GOT3 (cell line): ENCODE data around the gene DNAJC8.

Experiments used
- DNase-seq: peaks from one replicate; lab custom pipeline; 2025; ENCODE audit warnings: mixed read lengths; lab: John Stamatoyannopoulos, UW

Gene DNAJC8

DNA sequence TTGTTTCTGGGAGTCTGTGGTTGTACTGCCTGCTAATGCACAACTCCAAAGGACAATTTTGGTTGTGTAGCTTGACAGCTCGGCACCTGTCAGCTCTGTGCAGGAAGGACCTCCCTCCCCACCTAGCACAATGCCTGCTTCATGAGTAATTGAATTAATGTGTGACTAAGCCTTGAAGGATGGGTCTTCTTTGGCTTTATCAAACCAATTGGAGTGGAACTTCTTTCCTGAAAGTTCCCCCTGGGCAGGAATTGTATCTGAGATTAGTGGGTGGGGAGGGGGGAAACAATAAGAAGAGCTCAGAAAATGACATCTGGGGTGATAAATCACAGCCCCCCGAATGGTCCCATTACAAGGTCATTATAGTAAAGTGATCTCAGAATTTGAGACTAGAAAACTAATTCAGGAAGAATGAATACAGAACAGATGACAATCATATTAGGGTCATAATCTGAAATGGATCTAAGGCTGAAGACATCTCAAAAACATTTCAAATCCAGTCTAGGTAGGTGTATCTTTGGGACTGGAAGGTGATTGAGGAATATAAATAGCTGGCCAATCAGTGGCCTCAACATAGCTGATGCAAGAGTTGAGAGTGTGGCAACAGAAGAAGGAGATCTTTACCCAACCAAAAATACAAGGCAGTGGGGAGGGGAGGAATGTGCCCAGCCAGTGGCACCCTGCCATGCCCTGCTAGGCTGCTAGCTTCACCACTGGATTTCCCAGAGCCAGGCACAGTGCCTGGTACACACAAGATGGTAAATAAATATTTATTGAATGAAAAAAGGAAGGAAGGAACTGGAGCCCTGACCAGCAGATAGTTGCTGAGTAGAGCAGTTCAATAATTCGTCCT lies 16.4 kb upstream of the DNAJC8 start:
- no peak for DNase-seq

DNA sequence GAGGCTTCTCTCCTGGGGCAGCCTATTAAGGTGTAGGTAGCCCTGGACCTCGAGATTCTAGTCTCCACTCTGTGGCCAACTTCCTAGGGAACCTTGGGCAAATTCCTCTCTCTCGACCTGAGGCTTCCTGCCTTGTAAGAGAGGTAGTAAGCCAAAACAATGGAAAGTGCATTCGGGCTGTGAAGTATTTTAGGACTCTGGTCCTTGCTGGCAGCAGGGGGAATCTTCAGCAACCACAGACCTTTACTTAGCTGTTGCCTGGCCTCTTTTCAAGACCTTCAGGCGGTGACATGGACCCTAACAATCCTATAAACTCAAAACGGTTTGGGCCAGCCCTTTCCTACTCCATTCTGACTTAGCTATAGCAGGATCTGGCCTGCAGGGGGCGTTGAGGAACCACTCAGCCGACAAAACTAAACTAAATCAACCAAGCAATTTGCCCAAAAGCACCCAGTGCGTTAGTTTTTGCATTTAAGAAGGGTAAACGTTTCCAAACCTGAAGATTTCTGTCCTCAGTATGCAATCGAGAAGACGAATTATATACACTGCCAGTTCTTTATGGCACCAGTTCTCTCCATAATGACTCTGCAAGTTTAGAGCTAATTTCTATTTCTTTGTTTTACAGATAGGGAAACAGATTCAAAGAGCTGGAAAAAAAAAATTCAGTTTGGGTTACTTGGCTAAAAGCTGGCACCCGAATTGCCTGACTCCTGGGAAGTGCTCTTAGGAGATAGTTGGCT lies 15.6 kb upstream of the DNAJC8 start:
- DNase-seq, result peak; percentile 41

DNA sequence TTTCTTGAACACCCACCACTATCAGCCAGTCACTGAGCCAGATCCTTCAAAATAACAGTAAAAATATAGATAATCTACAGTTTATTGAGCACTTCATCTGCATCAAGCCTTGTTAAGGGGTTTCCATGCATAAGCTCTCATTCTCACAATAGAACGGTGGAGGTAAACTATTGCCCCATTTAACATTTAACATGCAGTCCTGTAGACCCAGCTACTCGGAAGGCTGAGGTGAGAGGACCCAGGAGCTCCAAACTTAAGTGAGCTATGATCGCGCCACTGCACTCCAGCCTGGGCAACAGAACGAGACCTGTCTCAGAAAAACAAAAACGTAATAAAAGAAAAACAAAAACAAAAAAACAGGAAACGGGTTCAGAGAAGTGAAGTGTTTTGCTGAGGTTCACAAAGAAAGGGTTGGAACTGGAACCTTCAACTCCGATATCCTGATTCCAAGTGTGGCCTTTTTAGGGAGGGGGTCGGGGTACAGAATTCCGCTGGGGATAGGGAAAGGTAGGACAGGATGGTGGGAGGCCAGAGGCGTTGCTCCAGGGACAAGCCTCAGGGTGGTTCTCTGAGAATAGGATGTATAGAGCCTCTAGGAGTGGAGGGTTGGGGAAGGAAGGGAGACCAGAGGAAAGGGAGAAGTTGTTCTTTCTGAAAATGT lies 14.9 kb upstream of the DNAJC8 start:
- no peak for DNase-seq

DNA sequence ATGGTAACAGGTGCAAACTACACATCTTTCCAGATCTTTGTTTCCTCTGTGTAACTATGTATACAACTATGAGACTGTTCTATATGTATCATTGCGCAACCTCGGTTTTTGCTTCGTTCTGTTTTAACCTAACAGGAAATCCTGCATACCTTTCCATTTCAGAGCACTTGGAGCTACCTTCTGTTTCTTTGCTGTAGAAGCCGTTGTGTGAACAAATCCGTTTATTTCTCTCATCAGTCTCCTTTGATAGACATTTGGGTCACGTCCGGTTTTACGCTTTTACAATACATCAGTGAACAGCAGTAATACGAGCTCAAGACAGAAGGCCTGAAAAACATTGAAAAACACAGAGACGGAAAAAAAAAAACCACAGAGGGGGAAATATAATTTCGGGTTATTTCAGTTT lies 13.6 kb upstream of the DNAJC8 start:
- DNase-seq, result no peak

DNA sequence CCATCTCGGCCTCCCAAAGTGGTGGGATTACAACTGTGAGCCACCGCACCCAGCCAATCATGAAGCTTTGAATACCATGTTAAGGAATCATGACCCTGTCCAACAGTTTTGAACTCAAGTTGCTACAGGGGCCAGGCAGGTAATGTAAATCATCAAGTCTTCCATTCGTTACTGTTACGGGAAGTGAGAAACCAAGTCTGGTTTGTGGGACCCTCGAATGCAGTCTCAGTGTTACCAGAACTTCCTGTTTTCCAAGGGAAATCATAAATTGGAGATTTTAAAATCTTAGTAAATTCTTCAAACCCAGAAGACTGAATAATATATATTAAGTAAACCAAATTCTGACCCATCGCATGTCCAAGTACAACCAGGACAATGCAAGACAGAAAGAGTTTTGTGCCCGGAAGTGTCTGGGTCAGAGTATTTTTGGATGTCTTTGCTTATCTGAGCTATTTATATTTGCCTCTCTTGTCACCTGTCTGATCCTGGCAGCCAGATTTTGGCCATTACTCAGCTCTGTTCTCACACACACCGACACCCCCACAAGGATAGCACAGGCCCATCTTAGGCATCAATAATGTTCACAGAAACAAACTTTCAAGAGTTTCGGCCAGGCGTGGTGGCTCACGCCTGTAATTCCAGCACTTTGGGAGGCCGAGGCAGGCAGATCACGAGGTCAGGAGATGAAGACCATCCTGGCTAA lies 11.9 kb upstream of the DNAJC8 start:
- DNase-seq, result no peak

DNA sequence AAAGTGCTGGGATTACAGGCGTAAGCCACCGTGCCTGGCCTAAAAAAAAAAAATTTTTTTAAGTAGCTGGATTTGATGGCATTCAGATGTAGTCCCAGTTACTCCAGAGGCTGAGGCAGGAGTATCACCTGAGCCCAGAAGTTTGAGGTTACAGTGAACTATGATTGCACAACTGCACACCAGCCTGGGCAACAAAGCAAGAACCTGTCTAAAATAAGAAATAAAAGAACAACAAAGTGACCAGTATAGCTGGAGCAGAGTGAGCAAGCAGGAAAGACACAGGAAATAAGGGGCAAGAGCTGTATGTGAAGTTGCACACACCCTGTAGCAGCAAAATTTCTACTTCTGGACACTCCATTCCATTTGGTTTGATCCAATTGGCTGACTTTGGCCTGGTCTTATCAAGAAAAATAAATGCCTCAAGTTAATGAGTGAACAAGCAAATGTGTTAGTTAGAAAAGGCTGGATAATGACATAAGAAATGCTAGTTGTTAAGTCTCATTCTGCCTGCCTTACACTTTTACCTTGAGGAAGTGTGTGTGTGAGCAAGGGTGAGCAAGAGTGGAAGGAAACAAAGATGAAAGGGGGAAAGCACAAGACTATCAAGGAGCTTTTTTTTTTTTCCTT lies 11.0 kb upstream of the DNAJC8 start:
- no peak for DNase-seq

DNA sequence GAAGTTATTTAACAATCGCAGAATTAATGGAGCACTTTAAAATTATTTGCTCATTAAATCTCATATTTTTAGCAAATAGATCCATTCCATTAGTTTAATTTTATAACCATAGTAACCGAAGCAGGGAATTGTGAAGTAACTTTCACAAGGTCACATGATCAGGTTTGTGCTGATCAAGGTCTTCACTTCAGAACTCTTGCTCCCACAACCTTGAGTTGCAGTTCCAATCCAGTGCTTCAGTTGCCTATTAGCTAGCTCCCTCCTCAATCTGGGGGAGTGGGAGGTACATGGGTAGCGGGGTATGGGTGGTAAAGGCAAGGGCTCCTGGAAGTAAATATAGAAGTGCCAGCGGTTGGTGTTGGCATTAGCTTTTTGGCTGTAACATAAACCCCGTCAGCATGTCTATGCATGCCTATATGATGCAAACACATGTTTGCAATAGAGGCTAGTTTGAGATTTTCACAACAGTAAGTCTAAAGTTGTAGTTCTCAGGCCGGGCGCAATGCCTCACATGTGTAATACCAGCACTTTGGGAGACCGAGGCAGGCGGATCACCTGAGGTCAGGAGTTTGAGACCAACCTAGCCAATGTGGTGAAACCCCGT lies 8.9 kb upstream of the DNAJC8 start:
- DNase-seq, result no peak

DNA sequence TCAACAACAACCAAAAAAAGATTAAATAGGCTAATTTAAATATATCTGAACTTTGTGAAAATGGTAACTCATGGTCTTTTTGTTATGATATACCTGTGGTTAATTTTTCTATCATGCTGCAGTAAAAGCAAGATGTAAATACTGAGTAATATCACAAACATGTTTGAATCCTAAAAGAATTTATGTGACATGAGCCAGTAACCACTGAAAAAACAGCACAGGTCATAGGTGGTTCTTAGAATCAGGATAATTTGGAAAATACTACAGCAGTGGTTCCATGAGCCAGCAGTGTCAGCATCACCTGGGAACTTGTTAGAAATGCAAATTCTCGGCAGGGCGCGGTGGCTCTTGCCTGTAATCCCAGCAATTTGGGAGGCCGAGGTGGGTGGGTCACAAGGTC lies 7.2 kb upstream of the DNAJC8 start:
- DNase-seq, result no peak

DNA sequence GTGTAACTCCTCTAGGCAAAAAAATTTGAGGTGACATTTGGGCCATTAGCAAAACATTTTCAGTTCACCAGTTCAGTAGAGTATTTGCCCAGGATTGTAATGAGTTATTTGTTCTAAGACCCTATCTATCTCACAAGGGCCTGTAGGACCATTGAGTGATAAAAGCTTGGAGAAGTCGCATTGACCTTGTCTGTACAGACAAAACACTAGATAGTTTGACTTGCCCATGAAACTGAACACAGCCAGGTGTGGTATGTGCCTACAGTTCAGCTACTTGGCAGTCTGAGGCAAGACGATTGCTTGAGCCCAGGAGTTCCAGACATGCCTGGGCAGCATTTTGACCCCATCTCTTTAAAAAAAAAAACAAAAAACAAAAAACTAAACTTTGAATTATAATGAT lies 6.2 kb upstream of the DNAJC8 start:
- DNase-seq, result no peak

DNA sequence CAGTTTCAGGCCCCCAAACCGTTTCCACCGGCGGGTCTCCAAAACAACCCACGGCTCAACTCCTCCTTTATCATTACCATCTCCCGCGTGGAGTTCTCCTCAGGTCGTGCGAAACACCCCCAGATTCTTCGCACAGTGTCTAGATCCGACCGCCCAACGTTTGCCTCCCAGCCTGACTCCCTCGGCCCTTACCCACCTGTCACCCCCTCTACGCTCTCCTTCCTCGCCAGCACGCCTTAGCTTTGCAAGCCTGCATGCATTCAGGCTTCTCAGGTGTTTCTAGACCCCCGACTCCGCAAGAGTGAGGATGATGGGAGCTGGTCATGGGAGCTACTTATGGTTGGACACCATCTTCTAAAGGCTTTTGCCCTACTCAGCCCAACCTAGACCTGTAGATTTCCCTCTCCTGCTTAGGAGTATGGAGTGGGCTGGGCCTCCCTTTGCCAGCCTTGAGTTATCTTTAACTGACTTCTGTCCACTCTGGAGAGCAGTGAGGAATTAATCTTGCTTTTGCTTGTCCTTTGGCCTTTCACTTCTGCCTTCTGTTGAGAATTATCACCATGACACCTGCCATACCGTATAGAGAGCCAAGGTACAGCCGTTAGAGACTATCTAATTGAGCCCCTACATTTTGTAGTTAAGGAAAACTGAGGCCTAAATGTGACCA lies 4.0 kb upstream of the DNAJC8 start:
- no peak for DNase-seq

DNA sequence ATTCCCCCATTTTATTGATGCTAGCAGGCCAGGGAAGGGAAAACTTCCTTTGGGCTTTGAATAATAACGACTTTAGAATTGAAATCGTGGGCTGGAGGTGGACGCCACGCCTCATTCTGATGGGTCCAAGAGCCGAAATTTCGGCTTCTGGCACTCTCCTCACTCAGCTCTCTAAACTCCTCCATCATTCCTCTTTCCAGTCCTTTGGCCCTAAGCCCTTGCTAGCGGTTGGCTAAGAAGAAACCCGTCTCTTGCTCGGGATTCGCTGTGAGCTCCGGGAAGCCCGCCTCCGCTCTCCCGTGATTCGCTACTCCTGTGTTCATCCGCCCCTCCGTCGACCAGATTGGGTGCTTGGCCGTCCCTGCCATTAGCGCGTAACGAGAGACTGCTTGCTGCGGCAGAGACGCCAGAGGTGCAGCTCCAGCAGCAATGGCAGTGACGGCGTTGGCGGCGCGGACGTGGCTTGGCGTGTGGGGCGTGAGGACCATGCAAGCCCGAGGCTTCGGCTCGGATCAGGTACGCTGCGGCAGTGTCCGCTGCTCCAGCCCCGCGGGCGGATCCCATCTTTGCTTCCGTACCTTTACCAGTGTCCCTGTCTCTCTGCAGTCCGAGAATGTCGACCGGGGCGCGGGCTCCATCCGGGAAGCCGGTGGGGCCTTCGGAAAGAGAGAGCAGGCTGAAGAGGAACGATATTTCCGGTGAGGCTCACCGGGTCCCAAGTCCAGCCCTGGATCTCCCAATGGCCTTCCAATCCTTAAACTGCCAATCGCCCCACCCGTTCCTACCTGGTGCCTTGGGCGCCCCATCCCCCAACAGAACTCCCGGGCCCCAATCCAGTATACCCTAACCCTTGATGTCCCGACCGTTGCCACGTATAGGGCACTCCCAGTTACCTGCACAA lies 3.2 kb upstream of the DNAJC8 start, which contains the start of gene ATP5IF1:
Gene ATP5IF1, plus strand, starts transcription at position 370 of the 901 bp plus-strand sequence. Its CDS starts 60 bp downstream, at position 430.
- peak; percentile 86 for DNase-seq

DNA sequence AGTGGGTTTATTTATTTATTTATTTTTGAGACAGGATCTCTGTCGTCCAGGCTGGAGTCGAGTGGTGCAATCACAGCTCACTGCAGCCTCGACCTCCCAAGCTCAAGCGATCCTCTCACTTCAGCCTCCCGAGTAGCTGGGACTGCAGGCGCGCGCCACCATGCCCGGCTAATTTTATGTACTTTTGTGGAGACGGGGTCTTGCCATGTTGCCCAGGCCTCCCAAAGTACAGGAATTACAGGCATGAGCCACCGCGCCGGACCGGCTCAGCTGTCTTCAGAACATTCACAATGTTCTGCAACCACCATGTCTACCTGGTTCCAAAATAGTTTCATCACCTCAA lies 406 bp upstream of the DNAJC8 start:
- no peak for DNase-seq

DNA sequence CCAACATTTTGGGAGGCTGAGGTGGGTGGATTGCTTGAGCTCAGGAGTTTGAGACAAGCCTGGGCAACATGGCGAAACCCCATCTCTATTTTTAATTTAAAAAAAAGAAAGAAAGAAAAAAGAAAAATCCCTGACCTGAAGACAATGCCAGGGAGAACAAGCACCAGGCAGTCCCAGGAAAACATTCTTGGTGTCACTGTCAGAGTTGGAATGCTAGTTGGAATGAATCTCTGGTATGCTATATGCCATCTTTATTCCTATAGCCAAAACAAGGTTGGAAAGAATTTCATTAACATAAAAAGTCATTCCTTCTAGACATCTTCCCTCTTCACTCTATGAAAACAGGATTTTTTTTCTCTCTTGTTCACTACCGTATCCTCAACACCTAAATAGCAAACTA lies 2.8 kb downstream of the DNAJC8 start:
- no peak for DNase-seq

DNA sequence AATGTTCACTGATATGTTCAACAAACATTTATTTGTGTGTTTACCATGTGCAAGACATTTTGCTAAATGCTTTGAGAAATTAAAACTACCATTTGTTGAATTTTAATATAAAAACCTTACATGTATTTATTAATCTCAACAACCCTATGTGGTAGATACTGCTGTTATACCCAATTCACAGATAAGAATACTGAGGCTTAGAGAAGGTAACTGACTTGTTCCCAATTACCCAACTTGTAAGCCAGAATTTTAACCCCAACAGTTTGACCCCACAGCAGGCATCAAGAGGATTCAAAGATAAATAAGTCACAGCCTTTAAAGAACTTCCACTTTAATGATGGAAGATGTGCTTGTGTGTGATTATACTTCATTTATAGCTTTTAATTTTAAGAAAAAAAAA lies 3.7 kb downstream of the DNAJC8 start:
- DNase-seq, result no peak

DNA sequence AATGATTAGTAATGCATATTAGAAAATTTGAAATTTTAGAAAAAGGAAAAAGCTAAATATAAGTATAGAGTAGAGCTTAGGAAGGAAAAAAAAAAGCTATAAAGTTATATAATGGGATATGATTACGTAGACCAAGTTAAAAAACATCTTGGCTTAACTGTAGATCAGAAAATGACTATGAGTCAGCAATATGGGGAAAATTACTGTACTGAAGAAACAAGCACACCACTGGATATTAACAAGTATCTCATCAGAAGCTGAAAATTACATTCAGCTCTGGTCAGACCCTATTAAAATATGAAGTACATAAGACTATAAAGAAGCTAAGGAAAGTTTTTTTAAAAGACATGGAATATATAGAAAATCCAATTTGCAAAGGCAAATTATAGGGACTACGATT lies 19.5 kb downstream of the DNAJC8 start:
- no peak for DNase-seq

DNA sequence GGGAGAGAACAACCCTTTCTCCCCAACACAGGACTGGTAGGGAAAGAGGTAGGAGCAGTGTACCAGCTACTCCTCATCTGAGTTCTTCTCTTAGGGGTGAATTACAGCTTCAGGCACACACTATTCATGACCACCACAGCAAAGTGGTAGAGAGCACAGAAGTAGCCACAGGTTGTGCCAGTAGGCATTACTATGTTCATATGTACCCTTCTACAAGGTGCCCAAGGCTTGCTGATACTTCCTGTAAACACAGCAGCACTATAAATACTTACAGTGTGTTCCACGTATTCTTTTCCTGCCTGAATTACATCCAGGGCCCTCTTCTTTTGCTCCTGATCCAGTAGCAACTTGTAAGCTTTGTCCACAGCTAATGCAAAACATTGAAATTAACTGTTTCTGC lies 23.1 kb downstream of the DNAJC8 start:
- DNase-seq, result no peak

DNA sequence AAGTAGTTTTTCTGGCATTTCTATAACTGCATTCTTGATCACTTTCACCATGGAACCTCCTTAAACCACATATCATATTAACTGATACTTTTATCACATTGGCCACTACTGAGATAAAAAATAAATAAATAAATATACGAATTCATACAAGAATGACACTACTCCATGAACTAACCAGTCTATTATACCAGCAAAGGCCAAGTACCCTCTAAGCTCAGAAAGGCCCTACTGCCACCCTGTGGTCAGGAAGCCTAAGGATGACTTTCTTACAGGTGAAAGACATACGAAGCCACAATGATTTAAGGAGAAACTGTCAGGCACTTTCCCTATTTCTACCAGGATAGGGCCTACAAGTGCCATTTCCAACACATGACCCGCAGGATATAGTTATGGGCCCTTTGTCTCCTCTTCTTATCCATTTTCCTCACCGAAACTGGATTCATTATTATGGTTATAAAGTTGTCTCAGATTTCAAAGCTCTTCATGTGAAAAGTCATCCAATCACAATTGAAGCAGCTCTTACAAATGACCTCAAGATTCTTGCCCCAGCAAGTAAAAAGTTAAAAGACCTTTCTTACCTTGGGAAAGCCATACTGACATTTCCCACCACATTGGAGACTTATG lies 23.9 kb downstream of the DNAJC8 start:
- DNase-seq, result no peak

DNA sequence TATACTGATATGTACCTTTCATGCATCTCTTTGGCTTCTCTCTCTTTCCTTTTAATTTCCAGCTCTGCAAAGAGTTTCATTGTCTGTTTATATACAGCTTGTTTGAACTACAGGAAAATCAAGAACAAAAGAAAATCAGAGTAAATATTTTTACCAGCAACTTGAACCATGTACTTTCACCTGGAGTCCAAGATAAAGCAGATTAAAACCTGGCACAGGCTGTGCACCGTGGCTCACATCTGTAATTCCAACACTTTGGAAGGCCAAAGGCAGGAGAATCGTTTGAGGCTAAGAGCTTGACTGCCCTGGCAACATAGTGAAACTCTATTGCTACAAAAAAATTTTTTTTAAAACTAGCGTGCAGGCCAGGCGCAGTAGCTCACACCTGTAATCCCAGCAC lies 27.6 kb downstream of the DNAJC8 start:
- no peak for DNase-seq

DNA sequence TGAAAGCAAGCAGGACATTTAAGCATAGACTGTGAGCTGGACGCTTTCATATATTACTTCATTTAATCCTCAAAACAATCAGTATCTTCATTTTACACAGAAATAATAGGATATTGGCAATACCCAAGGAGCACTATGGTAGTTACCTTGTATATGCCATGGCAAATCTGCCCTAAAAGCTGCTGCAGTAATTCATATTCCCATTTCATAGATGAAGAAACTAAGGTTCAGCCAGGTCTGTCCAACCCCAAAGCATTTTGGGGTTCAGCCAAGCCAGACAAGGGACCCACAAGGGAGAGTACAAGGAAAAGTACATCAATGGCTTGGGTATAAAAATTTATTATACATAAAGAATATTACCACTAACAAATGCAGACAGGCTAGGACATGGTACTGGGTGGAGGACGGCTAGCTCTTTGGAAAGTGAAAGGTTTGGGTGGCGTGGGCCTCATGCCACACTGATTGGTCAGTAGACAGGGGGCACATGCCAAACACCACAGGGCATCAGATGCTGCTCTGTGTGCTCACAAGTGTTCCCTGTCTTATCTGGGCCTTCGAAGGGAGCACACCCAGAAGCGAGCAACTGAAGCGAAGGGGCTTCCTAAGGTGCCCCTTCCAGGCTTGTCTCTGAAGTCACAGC lies 32.5 kb downstream of the DNAJC8 start:
- no peak for DNase-seq
